Adrenal gland (tissue), 12 donors: ENCODE results near the gene EMILIN1. TPM values are rescaled to one million over a fixed set of nuclear protein-coding genes. Genes with fewer than 3 reads are reported as not detected.
A peak's percentile ranks its signal among the peaks of the same experiment; 100 is the strongest.

Source experiments
- DNase-seq, 7 donors: peaks; one replicate each; pipeline ENCODE4 v3.0.0-alpha.2; 2019 to 2020
- H3K27ac ChIP-seq, 5 donors: fragments of 200-600 bp; sonication (generic) in 4 of 5; 1 replicate in 3 of 5; 2 replicates in 2 of 5; pipeline versions ENCODE4 v1.5.1 to v1.8.0; 2016 to 2020; ENCODE audit warnings: mild to moderate bottlenecking in 1 of 5
- H3K27me3 ChIP-seq: fragments of 200-600 bp; 2 replicates; pipeline ENCODE4 v1.8.0; 2021
- H3K36me3 ChIP-seq, 2 donors: fragments of 200-600 bp; replicated peaks in 1 of 2; 1 replicate in 1 of 2; 2 replicates in 1 of 2; pipeline versions ENCODE4 v1.5.1 to v1.8.0; 2018 to 2022
- H3K4me1 ChIP-seq, 2 donors: fragments of 200-600 bp; replicated peaks in 1 of 2; 1 replicate in 1 of 2; 2 replicates in 1 of 2; pipeline versions ENCODE4 v1.5.1 to v1.8.0; 2018 to 2021
- H3K4me3 ChIP-seq, 4 donors: fragments of 200-600 bp; sonication (generic) in 3 of 4; one replicate each; pipeline ENCODE4 v1.5.1; 2016 to 2018
- H3K9me3 ChIP-seq, 3 donors: fragments of 200-600 bp; sonication (generic) in 1 of 3; replicated peaks in 1 of 3; 1 replicate in 2 of 3; 2 replicates in 1 of 3; pipeline versions ENCODE4 v1.5.1 to v1.8.0; 2016 to 2021
- POLR2A ChIP-seq, 2 donors: fragments of 450-650 bp; IDR thresholded peaks; one replicate each; pipeline ENCODE4 v1.6.1; 2017; ENCODE audit warnings: antibody characterized with exemption in 2 of 2, mild to moderate bottlenecking in 2 of 2, moderate library complexity in 1 of 2
- WGBS, 4 donors: extraction: QIAGEN DNeasy Blood & Tissue Kit in 2 of 4; methylation state at CpG; one replicate each; pipeline versions ENCODE4 v1.1.5 to v1.1.7; 2013 to 2017; 5-methylcytosine and 5-hydroxymethylcytosine counted together
- intact Hi-C, 2 donors: fragments of 100-400 bp; cut with DNase I; formaldehyde crosslinking; loops; one replicate each; pipeline versions ENCODE4 v1.14.1 to v1.15.0; 2022 to 2023
- polyA plus RNA-seq, 3 donors: library from polyadenylated mRNA; stranded (reverse); fragments of 200-250 nt in 2 of 3; fragments of 350-450 nt in 1 of 3; fragmentation: Illumina TruSeq in 1 of 3; extraction: RNeasy Lipid Tissue Mini Kit (QIAGEN cat#74804) in 1 of 3; gene quantifications; one replicate each; pipeline ENCODE4 v1.2.3, GENCODE V29; 2013 to 2014
- total RNA-seq, 9 donors: library from RNA; depleted of rRNA in 4 of 9; stranded (reverse); fragments of >200 nt in 4 of 9; fragments of 120-200 nt in 1 of 9; fragmentation: NEBNext Ultra II Directional in 1 of 9; extraction: Animal tissue kit (Norgen Biotek cat#: 25700) in 1 of 9; gene quantifications; one replicate each; pipeline versions ENCODE4 v1.1.0 to v1.2.4, GENCODE V29; 2013 to 2023
- TF ChIP-seq, protein P1 (sequence below), 6 experiments: fragments of 450-650 bp in 4 of 6; fragments of 200-600 bp in 2 of 6; sonication (generic) in 1 of 6; IDR thresholded peaks; 1 replicate in 5 of 6; 2 replicates in 1 of 6; pipeline versions ENCODE4 v1.5.1 to v1.8.0; 2016 to 2021; ENCODE audit warnings: antibody characterized with exemption in 6 of 6, mild to moderate bottlenecking in 2 of 6, moderate library complexity in 1 of 6
- donor health status: healthy with polysubstance abuse.
- donor health status: Bipolar disorder and iron deficiency.
- donor health status: DM: yes; HTN: yes; CAD: no.
- donor health status: DM: no; HTN: no; CAD: no.
- donor health status: DM: no; HTN: no; CAD: no.
- donor health status: DM: yes; HTN: yes; CAD: no.

EMILIN1 gene
- total and polyA plus RNA-seq, 12 donors, result 4.2 to 243 (median 99.6) TPM

- peak overlapping the region in 2 of 5 donors; percentile 28 to 74 for H3K27ac ChIP-seq
- intact Hi-C loops, result loop anchor here (10.0 kb wide), 1 partner anchor 181 kb away; the partner anchor contains the start of gene DNAJC5G (in 2 of the 2)
- no peaks in the 10 kb centered on the region for H3K9me3 ChIP-seq
- no peaks in the 10 kb centered on the region for H3K27me3 ChIP-seq
- no peak for TF ChIP-seq POLR2A (IDR thresholded peaks at IDR 0.05)
- TF ChIP-seq, protein P1, sequence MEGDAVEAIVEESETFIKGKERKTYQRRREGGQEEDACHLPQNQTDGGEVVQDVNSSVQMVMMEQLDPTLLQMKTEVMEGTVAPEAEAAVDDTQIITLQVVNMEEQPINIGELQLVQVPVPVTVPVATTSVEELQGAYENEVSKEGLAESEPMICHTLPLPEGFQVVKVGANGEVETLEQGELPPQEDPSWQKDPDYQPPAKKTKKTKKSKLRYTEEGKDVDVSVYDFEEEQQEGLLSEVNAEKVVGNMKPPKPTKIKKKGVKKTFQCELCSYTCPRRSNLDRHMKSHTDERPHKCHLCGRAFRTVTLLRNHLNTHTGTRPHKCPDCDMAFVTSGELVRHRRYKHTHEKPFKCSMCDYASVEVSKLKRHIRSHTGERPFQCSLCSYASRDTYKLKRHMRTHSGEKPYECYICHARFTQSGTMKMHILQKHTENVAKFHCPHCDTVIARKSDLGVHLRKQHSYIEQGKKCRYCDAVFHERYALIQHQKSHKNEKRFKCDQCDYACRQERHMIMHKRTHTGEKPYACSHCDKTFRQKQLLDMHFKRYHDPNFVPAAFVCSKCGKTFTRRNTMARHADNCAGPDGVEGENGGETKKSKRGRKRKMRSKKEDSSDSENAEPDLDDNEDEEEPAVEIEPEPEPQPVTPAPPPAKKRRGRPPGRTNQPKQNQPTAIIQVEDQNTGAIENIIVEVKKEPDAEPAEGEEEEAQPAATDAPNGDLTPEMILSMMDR (IDR thresholded peaks at IDR 0.05), result no peak
- no peaks in the 10 kb centered on the region for H3K36me3 ChIP-seq
- peaks cover 13 to 26% of the 10 kb centered on the region in 2 donors for H3K4me1 ChIP-seq
- peak in 1 of 7 donors; percentile 20 for DNase-seq
- 89 to 95% (median 91%) methylated on average over 6 of the region's 6 CpGs for WGBS, 4 donors
- H3K4me3 ChIP-seq, result no peak overlapping the region
These were observed 15.3 kb downstream of the EMILIN1 start for GRCh38 chr2:27093430-27094352.

DNA sequence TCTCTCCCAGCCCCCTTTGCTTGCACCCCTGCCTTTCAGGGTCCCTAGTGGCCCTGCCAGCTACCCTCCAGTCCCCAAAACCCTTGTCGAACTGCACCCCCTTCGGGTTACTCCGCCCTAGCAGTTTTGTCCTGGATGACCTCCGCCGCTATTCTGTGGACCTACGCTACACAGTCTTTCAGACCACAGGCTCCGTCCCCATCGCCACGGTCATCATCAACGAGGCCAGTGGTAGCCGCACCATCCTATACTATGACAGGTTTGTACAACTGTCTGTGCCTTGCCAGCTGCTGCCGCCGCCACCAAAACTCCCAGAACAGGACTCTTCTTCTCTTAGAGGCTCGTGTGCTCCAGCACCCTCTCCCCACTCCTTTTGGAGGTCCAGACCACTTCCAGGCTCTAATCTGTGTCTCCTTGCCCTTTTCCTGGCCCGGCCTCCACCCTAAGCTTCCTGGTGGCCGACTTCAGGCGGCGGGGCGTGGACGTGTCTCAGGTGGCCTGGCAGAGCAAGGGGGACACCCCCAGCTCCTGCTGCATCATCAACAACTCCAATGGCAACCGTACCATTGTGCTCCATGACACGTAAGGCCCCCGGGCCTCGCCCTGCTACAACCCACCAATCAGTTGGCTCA lies 16.1 kb downstream of the EMILIN1 start:
- 93 to 95% (median 95%) methylated on average over 21 to 24 of the region's 24 CpGs for WGBS, 4 donors
- peak in 1 of 7 donors; percentile 26 for DNase-seq
- Histone ChIP-seq H3K9me3 (no peaks in the 10 kb centered on the region), H3K36me3 (no peaks in the 10 kb centered on the region), H3K27me3 (no peaks in the 10 kb centered on the region), H3K27ac (no peak overlapping the region), H3K4me3 (no peak overlapping the region), H3K4me1 (peaks cover 13 to 26% of the 10 kb centered on the region in 2 donors)
- TF ChIP-seq, protein P1 (IDR thresholded peaks at IDR 0.05), result no peak
- no peak for TF ChIP-seq POLR2A (IDR thresholded peaks at IDR 0.05)
- intact Hi-C loops, result loop anchor here (10.0 kb wide), 1 partner anchor 180 kb away; the partner anchor contains the start of gene DNAJC5G (in 2 of the 2)

DNA sequence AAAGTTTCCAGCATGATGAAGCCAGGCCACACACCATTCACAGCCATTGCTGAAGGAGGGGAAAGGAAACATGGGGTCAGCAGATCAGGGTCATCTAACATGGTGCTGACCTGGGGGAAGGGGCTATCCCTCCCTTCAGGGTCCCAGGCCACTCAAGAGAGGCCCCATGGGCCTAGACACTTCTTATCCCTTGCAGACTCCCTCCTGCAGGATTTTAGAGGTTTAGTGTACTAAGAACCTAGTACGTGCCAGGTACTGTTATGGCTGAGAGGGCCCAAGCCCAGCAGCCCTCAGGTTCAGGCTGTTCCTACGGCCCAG lies 17.0 kb downstream of the EMILIN1 start:
- H3K27me3 ChIP-seq, result no peaks in the 10 kb centered on the region
- H3K27ac ChIP-seq, result peak overlapping the region in 3 of 5 donors; percentile 52 to 78 (median 58)
- H3K4me1 ChIP-seq, result peaks cover 13 to 26% of the 10 kb centered on the region in 2 donors
- 65 to 83% (median 70%) methylated on average over 2 of the region's 2 CpGs; no CpG with 5 or more reads in 1 of the 4 donors for WGBS, 4 donors
- H3K9me3 ChIP-seq, result no peaks in the 10 kb centered on the region
- TF ChIP-seq, protein P1 (IDR thresholded peaks at IDR 0.05), result no peak
- TF ChIP-seq POLR2A (IDR thresholded peaks at IDR 0.05), result no peak
- H3K36me3 ChIP-seq, result no peaks in the 10 kb centered on the region
- DNase-seq, result no peak
- intact Hi-C loops, result loop anchor here (5.0 to 10.0 kb wide), 2 partner anchors 179 to 207 kb away; partner anchors contain the start of gene DNAJC5G (in 2 of the 2)
- H3K4me3 ChIP-seq, result no peak overlapping the region
